ENCODE data around the gene HNRNPD. TPM values are rescaled to one million over a fixed set of nuclear protein-coding genes. Genes with fewer than 3 reads are reported as not detected.

HNRNPD gene
- total and polyA plus RNA-seq, 2 of the 13 experiments (the other 11 are each of a cell fraction or from before 2014, with no cell fraction given) = 64.0 to 69.7 TPM

GRCh38 chr4:82373816-82374625 lies at the start of gene HNRNPD (continued):
- TF ChIP-seq ZMYM3 (CRISPR knock-in tag; IDR thresholded peaks at IDR 0.05) (peak; percentile 92), ZNF33B (CRISPR knock-in tag; IDR thresholded peaks at IDR 0.05) (0 out of 2 replicates have a peak, but pooled peaks have one; percentile 24), ZNF124 (CRISPR knock-in tag; IDR thresholded peaks at IDR 0.05) (peak; percentile 67; the same call in 1 of the 2 replicates), SIX4 (CRISPR knock-in tag; IDR thresholded peaks at IDR 0.05) (peak; percentile 21; the same call in 1 of the 2 replicates), CEBPZ (IDR thresholded peaks at IDR 0.05; ENCODE audit: low read length) (no peak), SATB2 (CRISPR knock-in tag; IDR thresholded peaks at IDR 0.05) (0 out of 2 replicates have a peak, but pooled peaks have one; percentile 45), YEATS2 (CRISPR knock-in tag; IDR thresholded peaks at IDR 0.05; ENCODE audit: borderline replicate concordance) (peak; percentile 87), MZF1 (CRISPR knock-in tag; IDR thresholded peaks at IDR 0.05; ENCODE audit: borderline replicate concordance) (no peak), ZNF652 (CRISPR knock-in tag; IDR thresholded peaks at IDR 0.05; ENCODE audit: borderline replicate concordance, low read depth) (0 out of 2 replicates have a peak, but pooled peaks have one; percentile 23), ZFY (CRISPR knock-in tag; IDR thresholded peaks at IDR 0.05) (peak; percentile 76), ARNT (IDR thresholded peaks at IDR 0.05) (no peak), NPAS2 (CRISPR knock-in tag; IDR thresholded peaks at IDR 0.05; ENCODE audit: borderline replicate concordance) (no peak), ZNF276 (CRISPR knock-in tag; IDR thresholded peaks at IDR 0.05; ENCODE audit: low read depth) (peak; percentile 62; the same call in 1 of the 2 replicates), ZNF782 (CRISPR knock-in tag; IDR thresholded peaks at IDR 0.05; ENCODE audit: borderline replicate concordance) (peak; percentile 98), ZFX (CRISPR knock-in tag; IDR thresholded peaks at IDR 0.05; ENCODE audit: low read depth) (peak; percentile 89), ZNF879 (CRISPR knock-in tag; IDR thresholded peaks at IDR 0.05) (peak; percentile 76; the same call in 1 of the 2 replicates), ZIK1 (CRISPR knock-in tag; IDR thresholded peaks at IDR 0.05; ENCODE audit: borderline replicate concordance, low read depth) (no peak), ZNF274 (CRISPR knock-in tag; IDR thresholded peaks at IDR 0.05) (peak; percentile 91), HNRNPH1 (optimal IDR thresholded peaks at IDR 0.05; ENCODE audit: low read depth, low read length) (no peak), HDAC6 (IDR thresholded peaks at IDR 0.05; ENCODE audit: low read depth, low read length) (no peak), MEF2D (CRISPR knock-in tag; IDR thresholded peaks at IDR 0.05) (peak; percentile 90; the same call in 1 of the 2 replicates), SIN3A (IDR thresholded peaks at IDR 0.05; ENCODE audit: borderline replicate concordance, low read depth, low read length) (peak; percentile 26; the same call in 1 of the 2 replicates), ZNF432 (CRISPR knock-in tag; IDR thresholded peaks at IDR 0.05; ENCODE audit: borderline replicate concordance) (no peak), U2AF1 (optimal IDR thresholded peaks at IDR 0.05; ENCODE audit: low read depth, low read length) (peak; percentile 95), RFX3 (CRISPR knock-in tag; IDR thresholded peaks at IDR 0.05) (0 out of 2 replicates have a peak, but pooled peaks have one; percentile 5)

All from HepG2 (cell line).